ENCODE data around the gene SKIDA1.

SKIDA1 gene

DNA sequence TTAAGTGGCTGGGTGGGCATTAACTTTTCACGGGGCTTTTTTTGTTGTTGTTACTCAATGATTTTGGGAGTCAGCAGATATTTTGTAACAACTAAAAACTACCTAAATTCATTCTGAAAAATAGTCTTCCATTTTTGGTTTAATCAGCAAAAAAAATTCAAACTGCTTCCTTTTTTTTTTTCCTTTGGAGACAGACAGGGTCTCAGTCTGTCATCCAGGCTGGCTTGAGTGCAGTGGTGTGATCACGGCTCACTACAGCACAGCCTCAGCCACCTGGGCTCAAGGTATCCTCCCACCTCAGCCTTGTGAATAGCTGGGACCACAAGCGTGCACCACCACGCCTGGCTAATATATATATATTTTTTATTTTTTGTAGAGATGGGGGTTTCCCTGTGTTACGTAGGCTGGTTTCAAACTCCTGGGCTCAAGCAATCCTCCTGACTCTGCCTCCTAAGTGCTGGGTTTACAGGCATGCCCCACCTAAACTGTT, 36.5 kb downstream of the SKIDA1 start:
- Histone ChIP-seq H3F3A (ENCODE audit: insufficient read depth, low read length) (no peaks in the 10 kb centered on the region), H3K4me3 (ENCODE audit: low read depth, low read length, poor library complexity, severe bottlenecking) (no peak overlapping the region), H2AFZ (ENCODE audit: low read length) (no peak overlapping the region), H3K9me3 (ENCODE audit: low read length) (no peaks in the 10 kb centered on the region), H3K79me2 (ENCODE audit: insufficient read depth, low read length) (no peaks in the 10 kb centered on the region), H3K27me3 (ENCODE audit: insufficient read depth, low read length) (no peaks in the 10 kb centered on the region), H3K27ac (ENCODE audit: low read depth, low read length, poor library complexity, severe bottlenecking) (no peak overlapping the region), H4K20me1 (ENCODE audit: insufficient read depth, low read length) (no peaks in the 10 kb centered on the region), H3K9ac (ENCODE audit: low read length) (no peak overlapping the region), H3K36me3 (ENCODE audit: insufficient read depth, low read length) (no peaks in the 10 kb centered on the region), H3K9me2 (ENCODE audit: low read depth, low read length) (no peaks in the 10 kb centered on the region), H3K4me2 (ENCODE audit: low read length) (no peak overlapping the region), H3K4me1 (ENCODE audit: insufficient read depth, low read length, severe bottlenecking) (no peaks in the 10 kb centered on the region)
- TF ChIP-seq, protein P1, sequence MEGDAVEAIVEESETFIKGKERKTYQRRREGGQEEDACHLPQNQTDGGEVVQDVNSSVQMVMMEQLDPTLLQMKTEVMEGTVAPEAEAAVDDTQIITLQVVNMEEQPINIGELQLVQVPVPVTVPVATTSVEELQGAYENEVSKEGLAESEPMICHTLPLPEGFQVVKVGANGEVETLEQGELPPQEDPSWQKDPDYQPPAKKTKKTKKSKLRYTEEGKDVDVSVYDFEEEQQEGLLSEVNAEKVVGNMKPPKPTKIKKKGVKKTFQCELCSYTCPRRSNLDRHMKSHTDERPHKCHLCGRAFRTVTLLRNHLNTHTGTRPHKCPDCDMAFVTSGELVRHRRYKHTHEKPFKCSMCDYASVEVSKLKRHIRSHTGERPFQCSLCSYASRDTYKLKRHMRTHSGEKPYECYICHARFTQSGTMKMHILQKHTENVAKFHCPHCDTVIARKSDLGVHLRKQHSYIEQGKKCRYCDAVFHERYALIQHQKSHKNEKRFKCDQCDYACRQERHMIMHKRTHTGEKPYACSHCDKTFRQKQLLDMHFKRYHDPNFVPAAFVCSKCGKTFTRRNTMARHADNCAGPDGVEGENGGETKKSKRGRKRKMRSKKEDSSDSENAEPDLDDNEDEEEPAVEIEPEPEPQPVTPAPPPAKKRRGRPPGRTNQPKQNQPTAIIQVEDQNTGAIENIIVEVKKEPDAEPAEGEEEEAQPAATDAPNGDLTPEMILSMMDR (IDR thresholded peaks at IDR 0.05; ENCODE audit: low read length) = no peak
- no peak for TF ChIP-seq EZH2 (IDR thresholded peaks at IDR 0.05; ENCODE audit: borderline replicate concordance, low read length)

- no peaks in the 10 kb centered on the region for H3K79me2 ChIP-seq (ENCODE audit: insufficient read depth, low read length)
- H3K27ac ChIP-seq (ENCODE audit: low read depth, low read length, poor library complexity, severe bottlenecking) = no peak overlapping the region
- H3K9me2 ChIP-seq (ENCODE audit: low read depth, low read length) = no peaks in the 10 kb centered on the region
- H3K4me2 ChIP-seq (ENCODE audit: low read length) = no peak overlapping the region
- H3K36me3 ChIP-seq (ENCODE audit: insufficient read depth, low read length) = no peaks in the 10 kb centered on the region
- no peak overlapping the region for H2AFZ ChIP-seq (ENCODE audit: low read length)
- H3K27me3 ChIP-seq (ENCODE audit: insufficient read depth, low read length) = no peaks in the 10 kb centered on the region
- no peaks in the 10 kb centered on the region for H3K4me1 ChIP-seq (ENCODE audit: insufficient read depth, low read length, severe bottlenecking)
- H3K4me3 ChIP-seq (ENCODE audit: low read depth, low read length, poor library complexity, severe bottlenecking) = no peak overlapping the region
- no peaks in the 10 kb centered on the region for H3F3A ChIP-seq (ENCODE audit: insufficient read depth, low read length)
- no peaks in the 10 kb centered on the region for H3K9me3 ChIP-seq (ENCODE audit: low read length)
- no peak for TF ChIP-seq EZH2 (IDR thresholded peaks at IDR 0.05; ENCODE audit: borderline replicate concordance, low read length)
- TF ChIP-seq, protein P1 (IDR thresholded peaks at IDR 0.05; ENCODE audit: low read length) = no peak
- H3K9ac ChIP-seq (ENCODE audit: low read length) = no peak overlapping the region
- H4K20me1 ChIP-seq (ENCODE audit: insufficient read depth, low read length) = no peaks in the 10 kb centered on the region
These were observed 37.1 kb downstream of the SKIDA1 start for GRCh38 chr10:21488246-21488956.

GRCh38 chr10:21487416-21488180, 37.9 kb downstream of the SKIDA1 start:
- H3K36me3 ChIP-seq (ENCODE audit: insufficient read depth, low read length) = no peaks in the 10 kb centered on the region
- no peaks in the 10 kb centered on the region for H3K27me3 ChIP-seq (ENCODE audit: insufficient read depth, low read length)
- no peak overlapping the region for H3K27ac ChIP-seq (ENCODE audit: low read depth, low read length, poor library complexity, severe bottlenecking)
- H4K20me1 ChIP-seq (ENCODE audit: insufficient read depth, low read length) = no peaks in the 10 kb centered on the region
- no peaks in the 10 kb centered on the region for H3F3A ChIP-seq (ENCODE audit: insufficient read depth, low read length)
- TF ChIP-seq, protein P1 (IDR thresholded peaks at IDR 0.05; ENCODE audit: low read length) = no peak
- no peak for TF ChIP-seq EZH2 (IDR thresholded peaks at IDR 0.05; ENCODE audit: borderline replicate concordance, low read length)
- H3K9me3 ChIP-seq (ENCODE audit: low read length) = no peaks in the 10 kb centered on the region
- no peak overlapping the region for H3K4me3 ChIP-seq (ENCODE audit: low read depth, low read length, poor library complexity, severe bottlenecking)
- no peak overlapping the region for H2AFZ ChIP-seq (ENCODE audit: low read length)
- H3K4me2 ChIP-seq (ENCODE audit: low read length) = no peak overlapping the region
- no peaks in the 10 kb centered on the region for H3K4me1 ChIP-seq (ENCODE audit: insufficient read depth, low read length, severe bottlenecking)
- no peak overlapping the region for H3K9ac ChIP-seq (ENCODE audit: low read length)
- H3K79me2 ChIP-seq (ENCODE audit: insufficient read depth, low read length) = no peaks in the 10 kb centered on the region
- H3K9me2 ChIP-seq (ENCODE audit: low read depth, low read length) = no peaks in the 10 kb centered on the region
